SK-N-SH treated with all-trans-retinoic acid at 6 μM for 48 hours (cell line): Measurements from ENCODE around the gene SMARCC1.

ENCODE experiments used
- ATAC-seq: fragments of 200-7000 bp; cut with Tn5 transposase; 3 replicates; pipeline ENCODE4 v1.9.1; 2020; ENCODE audit warnings: mild to moderate bottlenecking, moderate library complexity
- ARNTL ChIP-seq: fragments of 450-650 bp; formaldehyde crosslinking; IDR thresholded peaks from 2 replicates; pipeline ENCODE4 v1.5.0; 2020; ENCODE audit warnings: low read depth, mild to moderate bottlenecking, moderate library complexity, borderline replicate concordance
- CSDC2 ChIP-seq: fragments of 250-450 bp; sonication (Bioruptor Pico); IDR thresholded peaks from 2 replicates; pipeline ENCODE4 v1.5.0; 2020; ENCODE audit warnings: mild to moderate bottlenecking, moderate library complexity
- ESRRG ChIP-seq: fragments of 250-450 bp; sonication (Bioruptor Pico); IDR thresholded peaks from 2 replicates; pipeline ENCODE4 v1.6.1; 2021; ENCODE audit warnings: mild to moderate bottlenecking
- GLIS3 ChIP-seq: fragments of 250-450 bp; sonication (Bioruptor Pico); IDR thresholded peaks from 2 replicates; pipeline ENCODE4 v1.5.0; 2020; ENCODE audit warnings: mild to moderate bottlenecking, moderate library complexity
- OSR1 ChIP-seq: fragments of 250-450 bp; sonication (Bioruptor Pico); IDR thresholded peaks from 2 replicates; pipeline ENCODE4 v1.8.0; 2022; ENCODE audit warnings: moderate library complexity, mild to moderate bottlenecking, inconsistent platforms
- PPARA ChIP-seq: fragments of 250-450 bp; sonication (Bioruptor Pico); IDR thresholded peaks from 2 replicates; pipeline ENCODE4 v1.5.0; 2020; ENCODE audit warnings: mild to moderate bottlenecking, borderline replicate concordance
- RARB ChIP-seq: fragments of 250-450 bp; sonication (Bioruptor Pico); IDR thresholded peaks from 2 replicates; pipeline ENCODE4 v1.8.0; 2021; ENCODE audit warnings: mild to moderate bottlenecking, moderate library complexity
- SNAI2 ChIP-seq: fragments of 250-450 bp; sonication (Bioruptor Pico); IDR thresholded peaks from 2 replicates; pipeline ENCODE4 v1.5.0; 2020; ENCODE audit warnings: mild to moderate bottlenecking, moderate library complexity
- TCF4 ChIP-seq: fragments of 250-450 bp; sonication (Bioruptor Pico); IDR thresholded peaks from 2 replicates; pipeline ENCODE4 v1.8.0; 2021; ENCODE audit warnings: mild to moderate bottlenecking, moderate library complexity, borderline replicate concordance
- TOX ChIP-seq: fragments of 250-450 bp; sonication (Bioruptor Pico); IDR thresholded peaks from 2 replicates; pipeline ENCODE4 v1.8.0; 2021; ENCODE audit warnings: mild to moderate bottlenecking, moderate library complexity, borderline replicate concordance
- ZC3H10 ChIP-seq: fragments of 250-450 bp; sonication (Bioruptor Pico); IDR thresholded peaks from 2 replicates; pipeline ENCODE4 v1.5.1; 2021; ENCODE audit warnings: mild to moderate bottlenecking, moderate library complexity
- ZFP3 ChIP-seq: fragments of 250-450 bp; sonication (Bioruptor Pico); IDR thresholded peaks from 2 replicates; pipeline ENCODE4 v1.5.0; 2020; ENCODE audit warnings: mild to moderate bottlenecking, moderate library complexity
- ZFP30 ChIP-seq: fragments of 450-650 bp; formaldehyde crosslinking; IDR thresholded peaks from 2 replicates; pipeline ENCODE4 v1.5.0; 2022; ENCODE audit warnings: mild to moderate bottlenecking, moderate library complexity
- ZNF565 ChIP-seq: fragments of 450-650 bp; formaldehyde crosslinking; conservative IDR thresholded peaks from 2 replicates; pipeline ENCODE4 v1.5.0; 2020; ENCODE audit warnings: low read depth, mild to moderate bottlenecking, moderate library complexity
- TF ChIP-seq, protein P1 (sequence below): fragments of 250-450 bp; sonication (Bioruptor Pico); IDR thresholded peaks from 2 replicates; pipeline ENCODE4 v1.8.0; 2021; ENCODE audit warnings: low read depth, mild to moderate bottlenecking, moderate library complexity, borderline replicate concordance
- TF ChIP-seq, protein P2 (sequence below): fragments of 250-450 bp; sonication (Bioruptor Pico); IDR thresholded peaks from 2 replicates; pipeline ENCODE4 v1.5.1; 2021; ENCODE audit warnings: mild to moderate bottlenecking, moderate library complexity
- TF ChIP-seq, protein P3 (sequence below): fragments of 250-450 bp; sonication (Bioruptor Pico); IDR thresholded peaks from 2 replicates; pipeline ENCODE4 v1.5.1; 2020; ENCODE audit warnings: low read depth, mild to moderate bottlenecking, moderate library complexity
- TF ChIP-seq, protein P4 (sequence below): fragments of 250-450 bp; sonication (Bioruptor Pico); IDR thresholded peaks from 2 replicates; pipeline ENCODE4 v1.8.0; 2020; ENCODE audit warnings: mild to moderate bottlenecking, moderate library complexity, borderline replicate concordance

Gene SMARCC1

DNA sequence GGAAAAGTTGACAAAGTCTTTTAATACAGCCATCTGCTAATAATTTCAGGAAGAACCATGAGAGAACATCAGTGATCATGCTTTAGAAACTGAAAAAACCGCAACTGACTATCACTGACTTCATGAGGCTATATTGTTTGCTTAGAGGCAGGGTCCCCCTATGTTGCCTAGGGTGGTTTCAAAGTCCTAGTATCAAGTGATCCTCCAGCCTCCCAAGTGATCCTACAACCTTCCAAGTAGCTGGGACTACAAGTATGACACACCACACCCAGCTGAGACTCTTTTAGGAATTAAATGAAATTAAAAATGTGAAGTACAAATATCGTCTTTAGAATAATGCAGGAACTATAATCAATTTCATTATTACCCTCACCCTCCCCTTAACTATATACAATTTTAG, 144.8 kb downstream of the SMARCC1 start:
- ATAC-seq = no peak
- TF ChIP-seq, protein P1, sequence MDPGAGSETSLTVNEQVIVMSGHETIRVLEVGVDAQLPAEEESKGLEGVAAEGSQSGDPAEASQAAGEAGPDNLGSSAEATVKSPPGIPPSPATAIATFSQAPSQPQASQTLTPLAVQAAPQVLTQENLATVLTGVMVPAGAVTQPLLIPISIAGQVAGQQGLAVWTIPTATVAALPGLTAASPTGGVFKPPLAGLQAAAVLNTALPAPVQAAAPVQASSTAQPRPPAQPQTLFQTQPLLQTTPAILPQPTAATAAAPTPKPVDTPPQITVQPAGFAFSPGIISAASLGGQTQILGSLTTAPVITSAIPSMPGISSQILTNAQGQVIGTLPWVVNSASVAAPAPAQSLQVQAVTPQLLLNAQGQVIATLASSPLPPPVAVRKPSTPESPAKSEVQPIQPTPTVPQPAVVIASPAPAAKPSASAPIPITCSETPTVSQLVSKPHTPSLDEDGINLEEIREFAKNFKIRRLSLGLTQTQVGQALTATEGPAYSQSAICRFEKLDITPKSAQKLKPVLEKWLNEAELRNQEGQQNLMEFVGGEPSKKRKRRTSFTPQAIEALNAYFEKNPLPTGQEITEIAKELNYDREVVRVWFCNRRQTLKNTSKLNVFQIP = no peak
- TF ChIP-seq OSR1 (CRISPR knock-in tag) = no peak
- no peak for TF ChIP-seq ARNTL (CRISPR knock-in tag)

DNA sequence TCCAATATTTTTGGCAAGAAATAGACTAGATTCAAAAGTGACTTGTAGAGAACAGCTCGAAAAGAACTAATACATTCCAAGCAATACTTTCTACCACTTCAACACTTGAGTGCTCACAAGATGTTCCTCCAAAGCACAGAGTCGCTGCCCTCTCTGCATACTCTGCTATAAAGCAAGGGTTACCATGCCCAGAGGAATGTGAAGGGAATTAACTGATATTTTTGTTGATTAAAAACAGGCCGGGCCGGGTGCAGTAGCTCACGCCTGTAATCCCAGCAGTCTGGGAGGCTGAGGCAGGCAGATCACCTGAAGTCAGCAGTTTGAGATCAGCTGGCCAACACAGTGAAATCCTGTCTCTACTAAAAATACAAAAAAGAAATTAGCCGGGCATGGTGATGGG, 145.5 kb downstream of the SMARCC1 start:
- TF ChIP-seq GLIS3 = no peak
- no peak for TF ChIP-seq TCF4 (CRISPR knock-in tag)
- no peak for TF ChIP-seq CSDC2 (CRISPR knock-in tag)
- no peak for TF ChIP-seq PPARA
- no peak for TF ChIP-seq TOX
- TF ChIP-seq ZC3H10 = no peak
- no peak for TF ChIP-seq ZNF565 (CRISPR knock-in tag)
- TF ChIP-seq ARNTL (CRISPR knock-in tag) = no peak
- no peak for ATAC-seq

DNA sequence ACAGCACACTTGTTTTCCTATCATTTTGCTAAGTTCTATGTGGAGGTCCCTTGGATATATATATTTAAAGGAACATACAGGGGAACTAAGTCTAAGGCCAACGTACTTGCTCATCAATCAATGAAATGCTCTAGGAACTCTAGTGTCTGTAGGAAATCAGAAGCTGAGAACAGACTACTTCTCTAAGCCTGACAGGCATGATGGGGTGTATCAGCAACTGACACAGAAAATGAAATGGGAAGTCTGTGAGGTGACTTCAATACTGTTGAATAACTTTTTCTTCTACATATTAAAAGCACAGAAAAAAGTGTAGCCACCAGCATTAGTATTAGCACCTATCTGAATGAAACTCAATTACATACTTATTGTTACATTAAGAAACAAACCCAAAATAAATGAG, 146.2 kb downstream of the SMARCC1 start:
- no peak for ATAC-seq
- TF ChIP-seq, protein P2, sequence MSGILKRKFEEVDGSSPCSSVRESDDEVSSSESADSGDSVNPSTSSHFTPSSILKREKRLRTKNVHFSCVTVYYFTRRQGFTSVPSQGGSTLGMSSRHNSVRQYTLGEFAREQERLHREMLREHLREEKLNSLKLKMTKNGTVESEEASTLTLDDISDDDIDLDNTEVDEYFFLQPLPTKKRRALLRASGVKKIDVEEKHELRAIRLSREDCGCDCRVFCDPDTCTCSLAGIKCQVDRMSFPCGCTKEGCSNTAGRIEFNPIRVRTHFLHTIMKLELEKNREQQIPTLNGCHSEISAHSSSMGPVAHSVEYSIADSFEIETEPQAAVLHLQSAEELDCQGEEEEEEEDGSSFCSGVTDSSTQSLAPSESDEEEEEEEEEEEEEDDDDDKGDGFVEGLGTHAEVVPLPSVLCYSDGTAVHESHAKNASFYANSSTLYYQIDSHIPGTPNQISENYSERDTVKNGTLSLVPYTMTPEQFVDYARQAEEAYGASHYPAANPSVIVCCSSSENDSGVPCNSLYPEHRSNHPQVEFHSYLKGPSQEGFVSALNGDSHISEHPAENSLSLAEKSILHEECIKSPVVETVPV (CRISPR knock-in tag) = no peak
- TF ChIP-seq ZFP3 = no peak
- TF ChIP-seq, protein P1 = no peak
- no peak for TF ChIP-seq TCF4 (CRISPR knock-in tag)
- no peak for TF ChIP-seq ARNTL (CRISPR knock-in tag)
- TF ChIP-seq PPARA = no peak
- TF ChIP-seq RARB = no peak
- TF ChIP-seq, protein P3, sequence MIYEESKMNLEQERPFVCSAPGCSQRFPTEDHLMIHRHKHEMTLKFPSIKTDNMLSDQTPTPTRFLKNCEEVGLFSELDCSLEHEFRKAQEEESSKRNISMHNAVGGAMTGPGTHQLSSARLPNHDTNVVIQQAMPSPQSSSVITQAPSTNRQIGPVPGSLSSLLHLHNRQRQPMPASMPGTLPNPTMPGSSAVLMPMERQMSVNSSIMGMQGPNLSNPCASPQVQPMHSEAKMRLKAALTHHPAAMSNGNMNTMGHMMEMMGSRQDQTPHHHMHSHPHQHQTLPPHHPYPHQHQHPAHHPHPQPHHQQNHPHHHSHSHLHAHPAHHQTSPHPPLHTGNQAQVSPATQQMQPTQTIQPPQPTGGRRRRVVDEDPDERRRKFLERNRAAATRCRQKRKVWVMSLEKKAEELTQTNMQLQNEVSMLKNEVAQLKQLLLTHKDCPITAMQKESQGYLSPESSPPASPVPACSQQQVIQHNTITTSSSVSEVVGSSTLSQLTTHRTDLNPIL (CRISPR knock-in tag) = no peak
- TF ChIP-seq ZNF565 (CRISPR knock-in tag) = no peak
- TF ChIP-seq SNAI2 (CRISPR knock-in tag) = no peak
- no peak for TF ChIP-seq TOX
- no peak for TF ChIP-seq GLIS3
- no peak for TF ChIP-seq ESRRG (CRISPR knock-in tag)
- TF ChIP-seq ZFP30 = no peak

DNA sequence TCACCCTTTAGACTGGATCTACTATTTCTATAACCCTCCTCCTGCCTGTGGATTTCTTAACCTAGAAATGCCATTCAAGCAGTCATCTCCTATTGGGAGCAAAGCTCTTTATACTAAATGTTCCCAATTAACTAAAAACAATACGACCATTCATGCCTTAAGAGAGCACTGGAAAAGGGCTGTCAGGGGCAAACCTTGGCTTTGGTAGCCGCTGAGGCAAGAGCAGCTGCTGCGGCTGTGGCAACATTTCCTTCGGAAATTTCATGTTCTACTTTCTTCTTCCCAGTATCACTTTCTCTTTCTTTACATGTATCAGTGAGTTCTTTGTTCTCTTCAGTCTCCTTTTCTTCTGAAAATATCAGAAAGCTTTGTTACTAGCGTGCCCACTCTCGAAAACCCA, 146.7 kb downstream of the SMARCC1 start:
- ATAC-seq = no peak
- TF ChIP-seq ZC3H10 (no peak), ZFP30 (no peak), SNAI2 (CRISPR knock-in tag) (no peak), ZFP3 (no peak), OSR1 (CRISPR knock-in tag) (no peak), CSDC2 (CRISPR knock-in tag) (no peak), PPARA (no peak)
- TF ChIP-seq, protein P4, sequence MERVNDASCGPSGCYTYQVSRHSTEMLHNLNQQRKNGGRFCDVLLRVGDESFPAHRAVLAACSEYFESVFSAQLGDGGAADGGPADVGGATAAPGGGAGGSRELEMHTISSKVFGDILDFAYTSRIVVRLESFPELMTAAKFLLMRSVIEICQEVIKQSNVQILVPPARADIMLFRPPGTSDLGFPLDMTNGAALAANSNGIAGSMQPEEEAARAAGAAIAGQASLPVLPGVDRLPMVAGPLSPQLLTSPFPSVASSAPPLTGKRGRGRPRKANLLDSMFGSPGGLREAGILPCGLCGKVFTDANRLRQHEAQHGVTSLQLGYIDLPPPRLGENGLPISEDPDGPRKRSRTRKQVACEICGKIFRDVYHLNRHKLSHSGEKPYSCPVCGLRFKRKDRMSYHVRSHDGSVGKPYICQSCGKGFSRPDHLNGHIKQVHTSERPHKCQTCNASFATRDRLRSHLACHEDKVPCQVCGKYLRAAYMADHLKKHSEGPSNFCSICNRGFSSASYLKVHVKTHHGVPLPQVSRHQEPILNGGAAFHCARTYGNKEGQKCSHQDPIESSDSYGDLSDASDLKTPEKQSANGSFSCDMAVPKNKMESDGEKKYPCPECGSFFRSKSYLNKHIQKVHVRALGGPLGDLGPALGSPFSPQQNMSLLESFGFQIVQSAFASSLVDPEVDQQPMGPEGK (CRISPR knock-in tag) = no peak
- TF ChIP-seq, protein P3 (CRISPR knock-in tag) = no peak
- TF ChIP-seq, all 23 proteins: peak for 0
